ENCODE data around the gene ITSN1. TPM values are rescaled to one million over a fixed set of nuclear protein-coding genes. Genes with fewer than 3 reads are reported as not detected.
"Not testable (repeated sequence)": the region's sequence is repeated elsewhere in the genome, so short reads cannot be mapped to it uniquely, and the experiment has no call there.

ITSN1 gene
- total RNA-seq, 1 experiment from 2014 or later, result 88.5 TPM

GRCh38 chr21:33859373-33860102 is 217.2 kb downstream of the ITSN1 start:
- H3K4me3 ChIP-seq (ENCODE audit: low read depth, low read length), result no peak overlapping the region
- BruUV-seq (replicated peaks), result no TSS peak
- 0 out of 2 replicates have a peak, but pooled peaks cover 4% of the 10 kb centered on the region for H3K4me1 ChIP-seq
- Mint-ChIP-seq H3K27me3 (ENCODE audit: insufficient read depth, unreplicated experiment) (no peaks in the 10 kb centered on the region), H3K36me3 (ENCODE audit: insufficient read depth, unreplicated experiment) (no peaks in the 10 kb centered on the region), H3K4me1 (ENCODE audit: low read depth, unreplicated experiment) (no peaks in the 10 kb centered on the region), H3K27ac (ENCODE audit: unreplicated experiment) (no peak overlapping the region), H3K4me3 (ENCODE audit: unreplicated experiment) (no peak overlapping the region), H3K9me3 (ENCODE audit: unreplicated experiment) (no peaks in the 10 kb centered on the region)
- CTCF ChIA-PET, result no interaction called here
- no peak for TF ChIP-seq CTCF (IDR thresholded peaks at IDR 0.05; ENCODE audit: insufficient read depth in 1 of 2, low read depth in 1 of 2, low read length in 1 of 2, severe bottlenecking in 1 of 2, unreplicated experiment in 1 of 2)
- no peaks in the 10 kb centered on the region for H3K36me3 ChIP-seq (ENCODE audit: control insufficient read depth, insufficient read depth, low read length)
- intact Hi-C loops (cut with micrococcal nuclease; ENCODE audit: unreplicated experiment), result no loop called here
- no peaks in the 10 kb centered on the region for H3K27me3 ChIP-seq (replicated peaks; ENCODE audit: control insufficient read depth, insufficient read depth, low read length)
- no peak for DNase-seq
- H3K9me3 ChIP-seq, result no peaks in the 10 kb centered on the region
- POLR2A ChIA-PET, result no interaction called here

- Mint-ChIP-seq H3K4me1 (ENCODE audit: low read depth, unreplicated experiment) (no peaks in the 10 kb centered on the region), H3K27me3 (ENCODE audit: insufficient read depth, unreplicated experiment) (no peaks in the 10 kb centered on the region), H3K9me3 (ENCODE audit: unreplicated experiment) (no peaks in the 10 kb centered on the region), H3K27ac (ENCODE audit: unreplicated experiment) (no peak overlapping the region), H3K36me3 (ENCODE audit: insufficient read depth, unreplicated experiment) (no peaks in the 10 kb centered on the region), H3K4me3 (ENCODE audit: unreplicated experiment) (no peak overlapping the region)
- H3K27me3 ChIP-seq (replicated peaks; ENCODE audit: control insufficient read depth, insufficient read depth, low read length), result no peaks in the 10 kb centered on the region
- DNase-seq, result no peak
- intact Hi-C loops (cut with micrococcal nuclease; ENCODE audit: unreplicated experiment), result no loop called here
- TF ChIP-seq CTCF (IDR thresholded peaks at IDR 0.05; ENCODE audit: insufficient read depth in 1 of 2, low read depth in 1 of 2, low read length in 1 of 2, severe bottlenecking in 1 of 2, unreplicated experiment in 1 of 2), result no peak
- ChIA-PET POLR2A (no interaction called here), CTCF (no interaction called here)
- no peaks in the 10 kb centered on the region for H3K36me3 ChIP-seq (ENCODE audit: control insufficient read depth, insufficient read depth, low read length)
- H3K9me3 ChIP-seq, result no peaks in the 10 kb centered on the region
- BruUV-seq (replicated peaks), result no TSS peak
- H3K4me3 ChIP-seq (ENCODE audit: low read depth, low read length), result no peak overlapping the region
- no peaks in the 10 kb centered on the region for H3K4me1 ChIP-seq
Measured at GRCh38 chr21:33860332-33860879, 218.1 kb downstream of the ITSN1 start.

- DNase-seq, result no peak
- H3K27ac Mint-ChIP-seq (ENCODE audit: unreplicated experiment), result no peak overlapping the region
- no peaks in the 10 kb centered on the region for H3K4me1 ChIP-seq
- no peaks in the 10 kb centered on the region for H3K36me3 Mint-ChIP-seq (ENCODE audit: insufficient read depth, unreplicated experiment)
- no peak for TF ChIP-seq CTCF (IDR thresholded peaks at IDR 0.05; ENCODE audit: insufficient read depth in 1 of 2, low read depth in 1 of 2, low read length in 1 of 2, severe bottlenecking in 1 of 2, unreplicated experiment in 1 of 2)
- H3K27me3 Mint-ChIP-seq (ENCODE audit: insufficient read depth, unreplicated experiment), result no peaks in the 10 kb centered on the region
- H3K4me3 Mint-ChIP-seq (ENCODE audit: unreplicated experiment), result no peak overlapping the region
- H3K9me3 Mint-ChIP-seq (ENCODE audit: unreplicated experiment), result no peaks in the 10 kb centered on the region
- intact Hi-C loops (cut with micrococcal nuclease; ENCODE audit: unreplicated experiment), result no loop called here
- POLR2A ChIA-PET, result no interaction called here
- CTCF ChIA-PET, result no interaction called here
- no peaks in the 10 kb centered on the region for H3K9me3 ChIP-seq
- BruUV-seq (replicated peaks), result no TSS peak
- no peaks in the 10 kb centered on the region for H3K36me3 ChIP-seq (ENCODE audit: control insufficient read depth, insufficient read depth, low read length)
- H3K27me3 ChIP-seq (replicated peaks; ENCODE audit: control insufficient read depth, insufficient read depth, low read length), result no peaks in the 10 kb centered on the region
- H3K4me3 ChIP-seq (ENCODE audit: low read depth, low read length), result no peak overlapping the region
- no peaks in the 10 kb centered on the region for H3K4me1 Mint-ChIP-seq (ENCODE audit: low read depth, unreplicated experiment)
Measured at GRCh38 chr21:33861125-33861524, 218.8 kb downstream of the ITSN1 start.

- H3K9me3 Mint-ChIP-seq (ENCODE audit: unreplicated experiment); H3K4me1 ChIP-seq; H3K27ac Mint-ChIP-seq (ENCODE audit: unreplicated experiment); H3K27me3 ChIP-seq (replicated peaks; ENCODE audit: control insufficient read depth, insufficient read depth, low read length); BruUV-seq (replicated peaks); H3K4me1 Mint-ChIP-seq (ENCODE audit: low read depth, unreplicated experiment); H3K9me3 ChIP-seq; DNase-seq; POLR2A ChIA-PET; H3K36me3 ChIP-seq (ENCODE audit: control insufficient read depth, insufficient read depth, low read length); CTCF ChIA-PET; H3K27me3 Mint-ChIP-seq (ENCODE audit: insufficient read depth, unreplicated experiment); H3K4me3 ChIP-seq (ENCODE audit: low read depth, low read length); H3K4me3 Mint-ChIP-seq (ENCODE audit: unreplicated experiment); H3K36me3 Mint-ChIP-seq (ENCODE audit: insufficient read depth, unreplicated experiment); intact Hi-C loops (cut with micrococcal nuclease; ENCODE audit: unreplicated experiment): not testable (repeated sequence)
Measured at GRCh38 chr21:33863191-33863590, 220.9 kb downstream of the ITSN1 start.

All from Caco-2 (cell line).